A673 (cell line): ENCODE results near the gene SERPINA4. TPM values are rescaled to one million over a fixed set of nuclear protein-coding genes. Genes with fewer than 3 reads are reported as not detected.

ENCODE experiments used
- BruUV-seq: library from RNA; stranded (reverse); fragments of 400-500 nt; replicated peaks from 2 replicates; lab custom pipeline; 2021; lab: Mats Ljungman, UMichigan
- CTCF ChIA-PET: fragments of 300-600 bp; sonication (Branson Sonifier 250); formaldehyde crosslinking; loops from one replicate; lab custom pipeline; 2022; ENCODE audit warnings: antibody characterized with exemption; lab: Charles Lee
- POLR2A ChIA-PET: fragments of 300-600 bp; sonication (Branson Sonifier 250); formaldehyde crosslinking; loops from one replicate; lab custom pipeline; 2022; ENCODE audit warnings: antibody characterized with exemption; ENCODE audit not compliant: low non-redundant PET; lab: Charles Lee
- DNase-seq: peaks from one replicate; pipeline ENCODE4 v3.0.0-alpha.2; 2015; ENCODE audit warnings: low spot score
- H3K27ac ChIP-seq: fragments of 200-600 bp; sonication (generic); 2 replicates; pipeline ENCODE4 v1.5.1; 2016; ENCODE audit warnings: mixed run types, low read depth, mild to moderate bottlenecking, mixed read lengths, antibody characterized with exemption, low read length; ENCODE audit not compliant: poor library complexity, severe bottlenecking
- H3K27me3 ChIP-seq: fragments of 200-600 bp; sonication (generic); replicated peaks from 2 replicates; pipeline ENCODE4 v1.6.1; 2017; ENCODE audit warnings: mixed run types, low read depth, mild to moderate bottlenecking, mixed read lengths, antibody characterized with exemption, low read length; ENCODE audit not compliant: insufficient read depth, poor library complexity
- H3K36me3 ChIP-seq: fragments of 200-600 bp; sonication (generic); 2 replicates; pipeline ENCODE4 v1.6.1; 2016; ENCODE audit warnings: mixed run types, mild to moderate bottlenecking, mixed read lengths, antibody characterized with exemption, low read length; ENCODE audit not compliant: insufficient read depth, poor library complexity, severe bottlenecking
- H3K4me1 ChIP-seq: fragments of 200-600 bp; sonication (generic); 2 replicates; pipeline ENCODE4 v1.6.1; 2017; ENCODE audit warnings: mixed run types, mild to moderate bottlenecking, mixed read lengths, antibody characterized with exemption, low read length; ENCODE audit not compliant: insufficient read depth, poor library complexity, severe bottlenecking
- H3K4me3 ChIP-seq: fragments of 200-600 bp; sonication (generic); 2 replicates; pipeline ENCODE4 v1.5.1; 2016; ENCODE audit warnings: low read depth, mixed run types, mild to moderate bottlenecking, mixed read lengths, low read length; ENCODE audit not compliant: poor library complexity, severe bottlenecking
- H3K9me3 ChIP-seq: fragments of 200-600 bp; sonication (generic); 2 replicates; pipeline ENCODE4 v1.6.1; 2016; ENCODE audit warnings: mixed run types, low read depth, mild to moderate bottlenecking, mixed read lengths, antibody characterized with exemption, low read length; ENCODE audit not compliant: poor library complexity, severe bottlenecking
- CTCF ChIP-seq: fragments of 300-800, 200-600 bp; sonication (generic); conservative IDR thresholded peaks from 2 replicates; pipeline ENCODE4 v1.5.1; 2017; ENCODE audit warnings: low read depth, mild to moderate bottlenecking, antibody characterized with exemption, low read length, moderate library complexity, mixed read lengths
- EZH2 ChIP-seq: fragments of 200-600 bp; sonication (generic); IDR thresholded peaks from 2 replicates; pipeline ENCODE4 v1.6.1; 2017; ENCODE audit warnings: borderline replicate concordance, low read depth, mild to moderate bottlenecking, mixed read lengths, antibody characterized with exemption, low read length; ENCODE audit not compliant: poor library complexity, severe bottlenecking
- intact Hi-C: fragments of 100-400 bp; cut with micrococcal nuclease; formaldehyde crosslinking; loops from one replicate; pipeline ENCODE4 v1.10.0; 2022; ENCODE audit not compliant: unreplicated experiment
- total RNA-seq: library from RNA; stranded (reverse); gene quantifications from 2 replicates; pipeline ENCODE4 v1.2.3, GENCODE V29; 2021

The SERPINA4 gene
- total RNA-seq, 1 experiment from 2014 or later, result not detected

- no TSS peak for BruUV-seq
- ChIA-PET POLR2A (interaction anchor here (0.6 kb wide), 1 partner anchor 843 kb away, joined by 13 read pairs; no protein-coding TSS in a partner anchor), CTCF (no interaction called here)
- DNase-seq, result no peak
- no peaks in the 10 kb centered on the region for H3K27me3 ChIP-seq
- no peak overlapping the region for H3K27ac ChIP-seq
- H3K4me3 ChIP-seq, result no peak overlapping the region
- intact Hi-C loops, result no loop called here
- no peaks in the 10 kb centered on the region for H3K9me3 ChIP-seq
- TF ChIP-seq EZH2 (no peak), CTCF (no peak)
- no peaks in the 10 kb centered on the region for H3K4me1 ChIP-seq
- no peaks in the 10 kb centered on the region for H3K36me3 ChIP-seq
Measured at GRCh38 chr14:94583557-94583956, 22.3 kb downstream of the SERPINA4 start.

GRCh38 chr14:94584591-94585280 lies 23.5 kb downstream of the SERPINA4 start:
- Histone ChIP-seq H3K27ac (no peak overlapping the region), H3K27me3 (no peaks in the 10 kb centered on the region), H3K36me3 (no peaks in the 10 kb centered on the region), H3K4me1 (no peaks in the 10 kb centered on the region), H3K4me3 (no peak overlapping the region), H3K9me3 (no peaks in the 10 kb centered on the region)
- BruUV-seq, result no TSS peak
- POLR2A ChIA-PET, result no interaction called here
- DNase-seq, result no peak
- intact Hi-C loops, result no loop called here
- CTCF ChIA-PET, result no interaction called here
- TF ChIP-seq EZH2 (no peak), CTCF (no peak)

- Histone ChIP-seq H3K27ac (no peak overlapping the region), H3K4me1 (no peaks in the 10 kb centered on the region), H3K36me3 (no peaks in the 10 kb centered on the region), H3K4me3 (no peak overlapping the region), H3K9me3 (no peaks in the 10 kb centered on the region), H3K27me3 (no peaks in the 10 kb centered on the region)
- TF ChIP-seq CTCF (no peak), EZH2 (no peak)
- intact Hi-C loops, result no loop called here
- no TSS peak for BruUV-seq
- CTCF ChIA-PET, result no interaction called here
- no peak for DNase-seq
- POLR2A ChIA-PET, result no interaction called here
Measured at GRCh38 chr14:94586635-94587034, 25.4 kb downstream of the SERPINA4 start.
